ENCODE data around the gene RRBP1.

The RRBP1 gene

GRCh38 chr20:17645546-17646208 is 36.4 kb downstream of the RRBP1 start:
- DNase-seq = no peak

GRCh38 chr20:17645010-17645409 is 37.0 kb downstream of the RRBP1 start:
- DNase-seq = no peak

GRCh38 chr20:17644451-17644850 is 37.6 kb downstream of the RRBP1 start:
- no peak for DNase-seq

- DNase-seq = no peak
Measured at GRCh38 chr20:17643531-17644188, 38.4 kb downstream of the RRBP1 start.

DNA sequence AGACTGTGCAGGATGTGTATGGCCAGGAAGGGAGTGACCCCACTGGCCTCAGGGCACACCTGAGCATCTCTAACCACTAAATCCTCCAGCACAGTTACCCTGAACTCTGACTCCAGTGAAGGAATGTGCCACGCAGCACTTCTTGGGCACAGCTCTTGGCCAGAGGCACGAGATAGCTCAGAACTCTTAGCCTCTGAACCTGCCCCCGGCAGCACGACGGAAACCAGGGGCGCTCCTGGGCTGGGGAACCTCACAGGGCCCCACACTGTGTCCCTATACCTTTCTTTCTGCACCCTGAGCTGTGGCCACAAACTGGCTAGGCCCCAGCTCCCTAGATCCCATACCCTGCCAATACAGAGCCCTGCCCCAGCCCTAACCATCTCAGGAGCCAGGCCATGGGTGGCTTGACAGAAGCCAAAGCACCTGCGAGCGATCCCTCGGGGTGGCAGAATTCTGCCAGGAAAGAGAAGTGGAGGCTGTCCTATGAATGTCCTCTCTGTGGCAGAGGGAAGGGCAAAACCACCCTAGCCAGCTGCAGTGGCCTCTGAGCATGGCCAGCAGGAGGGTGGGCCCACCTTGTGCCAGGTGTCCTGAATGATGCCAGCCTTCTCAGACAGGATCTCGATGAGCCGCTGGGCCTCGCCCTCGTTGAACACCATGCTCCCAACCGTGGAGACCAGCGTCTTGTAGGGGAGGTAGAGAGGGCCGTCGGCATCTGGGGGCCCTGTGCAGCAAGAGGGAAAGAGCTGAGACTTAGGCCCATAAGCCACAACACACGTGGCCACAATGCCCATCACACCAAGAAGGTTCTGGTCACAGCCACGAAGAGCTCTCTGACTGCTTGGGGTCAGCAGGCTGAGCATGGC is 39.4 kb downstream of the RRBP1 start:
- DNase-seq = no peak

GRCh38 chr20:17641993-17642392 is 40.0 kb downstream of the RRBP1 start:
- DNase-seq = no peak

DNA sequence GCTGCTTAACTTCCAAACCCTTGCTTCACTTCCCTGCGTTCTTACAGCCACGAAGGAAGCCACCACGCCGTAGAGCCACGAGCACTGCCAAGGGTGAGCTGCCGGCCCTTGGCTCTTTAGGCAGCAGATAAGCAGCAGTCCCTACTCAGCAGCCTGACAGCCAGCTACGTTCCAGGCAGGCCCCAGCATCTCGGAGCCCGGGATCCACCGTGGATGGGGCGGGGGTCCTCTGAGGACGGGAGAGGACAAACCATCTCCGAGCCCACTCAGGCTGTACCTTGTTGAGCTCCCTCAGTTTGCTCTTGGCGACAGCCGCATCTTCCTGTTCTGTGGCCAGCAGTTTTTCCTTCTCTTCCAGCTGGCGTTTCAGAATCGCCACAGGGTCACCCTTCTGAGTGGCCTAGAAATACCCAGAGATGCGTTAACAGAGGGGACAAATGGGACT is 40.5 kb downstream of the RRBP1 start:
- no peak for DNase-seq

DNA sequence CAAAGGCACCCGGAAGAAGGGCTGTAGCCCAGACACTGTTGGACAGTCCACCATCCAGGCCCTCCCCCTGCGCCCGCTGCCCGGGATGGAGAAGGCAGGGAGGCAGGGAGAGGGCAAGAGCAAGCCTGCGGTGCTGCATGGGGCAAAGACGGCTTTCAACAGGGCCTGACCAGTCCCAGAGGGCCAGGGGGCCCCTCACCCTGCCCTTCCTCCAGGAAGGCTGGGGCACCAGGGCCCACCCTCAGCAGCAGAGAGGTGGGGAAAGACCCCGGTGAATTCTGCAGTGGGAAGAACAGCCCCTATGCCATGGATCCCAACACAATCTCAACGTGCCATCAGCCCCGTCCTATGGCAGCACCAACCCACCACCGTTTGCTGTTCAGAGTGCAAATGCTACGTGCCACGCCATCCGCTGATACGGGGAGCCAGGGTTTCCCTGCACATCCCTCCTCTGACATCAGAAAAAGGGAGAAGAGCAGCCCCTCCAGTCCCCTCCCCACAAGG is 41.1 kb downstream of the RRBP1 start:
- DNase-seq = no peak

DNA sequence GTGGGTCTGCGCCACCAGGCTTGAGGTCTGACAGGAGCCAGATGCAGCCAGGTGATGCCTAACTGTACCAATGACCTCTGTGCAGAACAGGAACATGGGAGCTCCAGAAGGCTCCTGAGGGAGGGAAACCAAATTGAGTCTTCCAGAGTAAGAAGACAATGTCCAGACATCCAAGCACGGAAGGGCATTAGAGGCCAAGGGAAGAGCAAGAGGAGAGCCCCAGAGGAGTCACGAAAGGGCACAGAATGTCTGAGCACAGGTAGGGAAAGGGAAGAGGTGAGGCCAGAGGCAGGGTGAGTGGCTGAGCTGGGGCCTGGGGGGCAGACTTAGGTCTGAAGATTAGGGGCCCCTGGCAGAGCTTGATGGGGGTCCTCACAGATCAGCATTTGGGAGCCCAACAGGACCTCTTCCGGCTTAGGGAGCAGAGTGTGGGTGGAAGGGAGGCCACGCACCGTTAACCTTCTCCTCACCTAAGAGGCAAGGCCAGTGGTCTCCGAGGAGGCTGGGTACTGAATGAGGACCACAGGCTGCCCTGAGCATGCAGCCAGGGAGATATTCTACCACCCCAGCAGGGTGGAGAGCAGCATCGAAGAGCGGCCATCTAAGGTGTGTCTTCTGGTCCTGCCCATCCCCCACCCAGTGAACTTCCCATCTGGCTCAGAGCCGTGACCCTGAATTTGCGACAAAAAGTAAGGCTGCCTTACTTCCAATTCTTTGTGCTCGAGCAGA is 41.7 kb downstream of the RRBP1 start:
- no peak for DNase-seq

GRCh38 chr20:17638835-17639407 is 43.1 kb downstream of the RRBP1 start:
- DNase-seq = no peak

DNA sequence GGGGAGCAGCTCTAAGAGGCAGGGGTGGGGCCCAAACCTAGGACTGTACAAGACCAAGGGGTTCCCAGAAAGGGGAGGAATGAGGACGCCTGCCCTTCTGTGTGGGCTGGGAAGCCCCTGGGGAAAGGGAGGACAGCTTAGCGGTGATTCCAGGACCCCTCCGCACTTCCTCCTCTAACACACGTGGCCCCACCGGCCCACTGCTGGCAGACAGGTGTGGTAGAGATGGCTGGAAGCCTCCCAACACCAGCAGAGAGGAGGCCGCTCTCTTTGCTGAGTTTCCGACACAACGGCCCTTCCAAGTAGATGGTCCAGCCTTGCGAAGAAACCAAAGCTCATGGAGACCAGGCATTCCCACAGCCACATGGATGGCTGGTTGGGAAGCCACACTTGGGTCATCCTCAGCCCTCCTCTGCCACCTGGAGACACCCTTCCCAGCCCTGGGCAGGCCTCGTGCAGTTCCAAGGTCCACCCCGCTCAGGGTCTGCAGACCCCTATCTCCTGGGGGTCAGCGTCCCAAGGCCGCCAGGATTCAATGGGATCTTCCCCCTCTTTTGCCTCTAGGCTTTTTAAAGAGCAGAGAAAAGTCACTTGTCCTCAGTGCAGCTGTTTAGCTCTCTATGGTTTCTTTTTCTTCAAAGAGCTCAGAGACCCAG is 43.9 kb downstream of the RRBP1 start:
- no peak for DNase-seq

GRCh38 chr20:17637413-17637780 is 44.6 kb downstream of the RRBP1 start:
- DNase-seq = no peak

GRCh38 chr20:17636523-17637412 is 45.3 kb downstream of the RRBP1 start:
- DNase-seq = no peak

DNA sequence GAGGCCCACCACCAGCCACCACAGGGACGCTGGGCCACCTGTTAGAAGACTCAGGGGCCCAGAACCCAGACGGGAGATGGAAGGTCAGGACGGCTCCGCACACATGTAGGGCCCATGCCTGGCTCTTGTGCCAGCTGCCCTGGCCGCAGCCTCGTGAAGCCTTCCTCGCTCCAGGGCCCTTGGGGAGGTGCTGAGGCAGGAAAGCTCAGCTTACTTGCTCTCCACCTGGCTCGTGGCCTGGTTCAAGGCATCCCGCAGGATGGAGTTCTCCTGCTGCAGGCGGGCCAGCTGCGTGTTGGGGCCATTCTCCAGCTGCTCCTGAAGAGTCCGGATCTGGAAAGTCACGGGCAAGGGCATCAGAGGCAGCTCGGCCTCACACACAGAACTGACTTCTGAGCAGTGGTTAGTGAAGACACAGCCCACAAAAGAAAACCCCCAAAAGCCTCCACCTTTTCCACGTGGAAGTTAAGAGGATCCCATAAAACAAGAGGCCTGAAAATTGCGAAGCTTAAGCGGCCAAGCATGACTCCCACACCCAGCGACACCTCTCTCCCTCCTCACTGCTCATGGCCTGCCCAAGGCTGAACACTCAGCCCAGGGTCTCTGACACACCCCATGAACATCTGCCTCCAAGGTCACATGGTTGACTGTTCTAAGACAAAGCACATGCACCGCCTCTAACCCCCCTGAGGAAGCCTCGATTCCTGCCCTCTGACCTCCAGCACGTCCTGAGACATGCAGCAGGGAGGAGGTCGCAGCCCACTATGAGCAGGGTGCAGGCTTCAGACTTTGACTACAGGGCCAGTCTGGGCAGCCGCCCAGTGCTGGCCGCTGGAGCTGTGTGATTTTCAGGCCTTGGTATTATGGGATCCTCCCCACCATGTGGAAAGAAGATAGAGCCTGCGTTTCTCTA is 46.5 kb downstream of the RRBP1 start:
- no peak for DNase-seq

- no peak for DNase-seq
Measured at GRCh38 chr20:17634661-17635331, 47.2 kb downstream of the RRBP1 start.

- DNase-seq = no peak
Measured at GRCh38 chr20:17633850-17634500, 48.1 kb downstream of the RRBP1 start.

GRCh38 chr20:17633221-17633849 is 48.7 kb downstream of the RRBP1 start:
- no peak for DNase-seq

All from AML-193 (cell line).